Right lobe of liver (tissue), 6 donors: Measurements from ENCODE around the gene CDK8. TPM values are rescaled to one million over a fixed set of nuclear protein-coding genes. Genes with fewer than 3 reads are reported as not detected.
"Not testable (repeated sequence)": the region's sequence is repeated elsewhere in the genome, so short reads cannot be mapped to it uniquely, and the experiment has no call there.

Experiments used
- ATAC-seq, 4 donors: fragments of 200-7000 bp; cut with Tn5 transposase; one replicate each; pipeline ENCODE4 v1.9.1; 2020; ENCODE audit warnings: mild to moderate bottlenecking in 4 of 4, moderate library complexity in 4 of 4
- DNase-seq, 3 donors: peaks; one replicate each; pipeline ENCODE4 v3.0.0-alpha.2; 2020
- H3K27ac ChIP-seq, 3 donors: fragments of 200-600 bp; one replicate each; pipeline ENCODE4 v1.8.0; 2022
- H3K27me3 ChIP-seq, 2 donors: fragments of 200-600 bp; one replicate each; pipeline ENCODE4 v1.8.0; 2022
- H3K36me3 ChIP-seq, 4 donors: fragments of 200-600 bp; sonication (generic) in 1 of 4; one replicate each; pipeline versions ENCODE4 v1.5.1 to v1.8.0; 2017 to 2022; ENCODE audit warnings: control low read depth in 1 of 4
- H3K4me1 ChIP-seq, 4 donors: fragments of 200-600 bp; sonication (generic) in 1 of 4; one replicate each; pipeline versions ENCODE4 v1.5.1 to v1.8.0; 2017 to 2022; ENCODE audit warnings: control low read depth in 1 of 4
- H3K4me3 ChIP-seq, 3 donors: fragments of 200-600 bp; one replicate each; pipeline ENCODE4 v1.8.0; 2022
- H3K9me3 ChIP-seq, 4 donors: fragments of 200-600 bp; sonication (generic) in 1 of 4; one replicate each; pipeline versions ENCODE4 v1.5.1 to v1.8.0; 2017 to 2022; ENCODE audit warnings: control low read depth in 1 of 4
- CTCF ChIP-seq, 4 donors: fragments of 200-600 bp in 3 of 4; fragments of 450-650 bp in 1 of 4; IDR thresholded peaks; one replicate each; pipeline versions ENCODE4 v1.5.1 to v1.8.0; 2016 to 2022; ENCODE audit warnings: antibody characterized with exemption in 4 of 4, mild to moderate bottlenecking in 2 of 4
- POLR2A ChIP-seq: fragments of 450-650 bp; IDR thresholded peaks from one replicate; pipeline ENCODE4 v1.6.1; 2017; ENCODE audit warnings: antibody characterized with exemption, mild to moderate bottlenecking
- WGBS: methylation state at CpG from one replicate; pipeline ENCODE4 v1.1.6; 2018; ENCODE audit warnings: low coverage, low lambda C conversion rate; ENCODE audit not compliant: insufficient coverage; ENCODE audit errors: missing lambda C conversion rate; 5-methylcytosine and 5-hydroxymethylcytosine counted together
- intact Hi-C, 2 donors: fragments of 100-400 bp; cut with DNase I; formaldehyde crosslinking; loops; one replicate each; pipeline versions ENCODE4 v1.11.2 to v1.14.1; 2022
- total RNA-seq, 6 experiments: library from RNA; depleted of rRNA in 2 of 6; stranded (reverse); fragments of >200 nt in 2 of 6; fragmentation: NEBNext Ultra II Directional in 3 of 6; extraction: Animal tissue kit (Norgen Biotek cat#: 25700) in 3 of 6; gene quantifications; one replicate each; pipeline versions ENCODE4 v1.1.0 to v1.2.4, GENCODE V29; 2016 to 2023
- donor health status: DM: no; HTN: yes; CAD: no.
- donor health status: DM: no; HTN: no; CAD: no.
- donor health status: DM: no; HTN: no; CAD: no.
- donor health status: DM: no; HTN: yes; CAD: no.
- donor health status: DM: no; HTN: yes; CAD: no.

Gene CDK8
- total RNA-seq, 6 experiments from 2014 or later: 6.2 to 10.5 (median 7.7) TPM

- Histone ChIP-seq H3K9me3 (no peaks in the 10 kb centered on the region), H3K36me3 (no peaks in the 10 kb centered on the region), H3K4me1 (no peaks in the 10 kb centered on the region), H3K27ac (no peak overlapping the region), H3K27me3 (no peaks in the 10 kb centered on the region), H3K4me3 (no peak overlapping the region)
- 80% methylated on average over 3 of the region's 3 CpGs for WGBS
- TF ChIP-seq POLR2A (no peak), CTCF (IDR thresholded peaks at IDR 0.05) (no peak)
- ATAC-seq: no peak
- no peak for DNase-seq
- intact Hi-C loops: no loop called here
These were observed 18.7 kb downstream of the CDK8 start for GRCh38 chr13:26272621-26273020.

- no peak overlapping the region for H3K4me3 ChIP-seq
- H3K27ac ChIP-seq: no peak overlapping the region
These were observed 26.4 kb downstream of the CDK8 start for GRCh38 chr13:26280295-26280694.

GRCh38 chr13:26280822-26281221, 26.9 kb downstream of the CDK8 start:
- H3K27me3 ChIP-seq: no peaks in the 10 kb centered on the region
- no peak overlapping the region for H3K4me3 ChIP-seq
- H3K27ac ChIP-seq: no peak overlapping the region
- DNase-seq: no peak
- TF ChIP-seq CTCF (IDR thresholded peaks at IDR 0.05) (no peak), POLR2A (no peak)
- ATAC-seq: no peak
- intact Hi-C loops: no loop called here
- no peaks in the 10 kb centered on the region for H3K9me3 ChIP-seq
- H3K36me3 ChIP-seq: no peaks in the 10 kb centered on the region
- no CpG with 5 or more reads among the region's 1 CpG for WGBS
- H3K4me1 ChIP-seq: no peaks in the 10 kb centered on the region

More at GRCh38 chr13:26280295-26280694, 26.4 kb downstream of the CDK8 start:
- intact Hi-C loops: no loop called here
- ATAC-seq (no peak), DNase-seq (no peak)
- TF ChIP-seq POLR2A (no peak), CTCF (IDR thresholded peaks at IDR 0.05) (no peak)
- Histone ChIP-seq H3K27me3 (no peaks in the 10 kb centered on the region), H3K4me1 (no peaks in the 10 kb centered on the region), H3K9me3 (no peaks in the 10 kb centered on the region), H3K36me3 (no peaks in the 10 kb centered on the region)
- 100% methylated on average over 2 of the region's 2 CpGs for WGBS

- ATAC-seq, intact Hi-C loops, H3K9me3 ChIP-seq, H3K4me3 ChIP-seq, H3K4me1 ChIP-seq, H3K27me3 ChIP-seq, H3K27ac ChIP-seq, H3K36me3 ChIP-seq, DNase-seq: not testable (repeated sequence)
- 58% methylated on average over 2 of the region's 2 CpGs for WGBS
These were observed 32.0 kb downstream of the CDK8 start for GRCh38 chr13:26285911-26286310.

GRCh38 chr13:26288838-26289237, 34.9 kb downstream of the CDK8 start:
- H3K9me3 ChIP-seq, H3K27me3 ChIP-seq, H3K4me1 ChIP-seq, H3K36me3 ChIP-seq, DNase-seq, H3K4me3 ChIP-seq, ATAC-seq, intact Hi-C loops, H3K27ac ChIP-seq: not testable (repeated sequence)
- WGBS: 96% methylated on average over 7 of the region's 7 CpGs

GRCh38 chr13:26295812-26296211, 41.9 kb downstream of the CDK8 start:
- Histone ChIP-seq H3K9me3 (no peaks in the 10 kb centered on the region), H3K27me3 (no peaks in the 10 kb centered on the region), H3K4me3 (no peak overlapping the region), H3K27ac (no peak overlapping the region), H3K4me1 (peaks cover 0 to 6% (median 0%) of the 10 kb centered on the region in 4 donors), H3K36me3 (no peaks in the 10 kb centered on the region)
- DNase-seq (no peak), ATAC-seq (no peak)
- intact Hi-C loops: no loop called here
- TF ChIP-seq CTCF (IDR thresholded peaks at IDR 0.05) (no peak), POLR2A (no peak)
- WGBS: 79% methylated on average over 5 of the region's 6 CpGs
